SK-N-SH treated with all-trans-retinoic acid at 6 μM for 48 hours (cell line): ENCODE results near the gene PPP1R1A.

Experiments
- ARNTL ChIP-seq: fragments of 450-650 bp; formaldehyde crosslinking; IDR thresholded peaks from 2 replicates; pipeline ENCODE4 v1.5.0; 2020; ENCODE audit warnings: low read depth, mild to moderate bottlenecking, moderate library complexity, borderline replicate concordance
- BACH2 ChIP-seq: fragments of 250-450 bp; sonication (Bioruptor Pico); IDR thresholded peaks from 2 replicates; pipeline ENCODE4 v1.9.0; 2021; ENCODE audit warnings: mild to moderate bottlenecking, borderline replicate concordance
- CREB5 ChIP-seq: fragments of 250-450 bp; sonication (Bioruptor Pico); IDR thresholded peaks from 2 replicates; pipeline ENCODE4 v1.5.1; 2020; ENCODE audit warnings: low read depth, mild to moderate bottlenecking, moderate library complexity
- CSDC2 ChIP-seq: fragments of 250-450 bp; sonication (Bioruptor Pico); IDR thresholded peaks from 2 replicates; pipeline ENCODE4 v1.5.0; 2020; ENCODE audit warnings: mild to moderate bottlenecking, moderate library complexity
- CSRNP3 ChIP-seq: fragments of 250-450 bp; sonication (Bioruptor Pico); IDR thresholded peaks from 2 replicates; pipeline ENCODE4 v1.5.1; 2021; ENCODE audit warnings: mild to moderate bottlenecking, moderate library complexity
- POU6F1 ChIP-seq: fragments of 250-450 bp; sonication (Bioruptor Pico); IDR thresholded peaks from 2 replicates; pipeline ENCODE4 v1.8.0; 2021; ENCODE audit warnings: low read depth, mild to moderate bottlenecking, moderate library complexity, borderline replicate concordance
- RARB ChIP-seq: fragments of 250-450 bp; sonication (Bioruptor Pico); IDR thresholded peaks from 2 replicates; pipeline ENCODE4 v1.8.0; 2021; ENCODE audit warnings: mild to moderate bottlenecking, moderate library complexity
- SNAI2 ChIP-seq: fragments of 250-450 bp; sonication (Bioruptor Pico); IDR thresholded peaks from 2 replicates; pipeline ENCODE4 v1.5.0; 2020; ENCODE audit warnings: mild to moderate bottlenecking, moderate library complexity
- TCF4 ChIP-seq: fragments of 250-450 bp; sonication (Bioruptor Pico); IDR thresholded peaks from 2 replicates; pipeline ENCODE4 v1.8.0; 2021; ENCODE audit warnings: mild to moderate bottlenecking, moderate library complexity, borderline replicate concordance
- TOX ChIP-seq: fragments of 250-450 bp; sonication (Bioruptor Pico); IDR thresholded peaks from 2 replicates; pipeline ENCODE4 v1.8.0; 2021; ENCODE audit warnings: mild to moderate bottlenecking, moderate library complexity, borderline replicate concordance
- TSHZ2 ChIP-seq: fragments of 250-450 bp; sonication (Bioruptor Pico); IDR thresholded peaks from 2 replicates; pipeline ENCODE4 v1.5.0; 2020; ENCODE audit warnings: mild to moderate bottlenecking, moderate library complexity
- ZFP3 ChIP-seq: fragments of 250-450 bp; sonication (Bioruptor Pico); IDR thresholded peaks from 2 replicates; pipeline ENCODE4 v1.5.0; 2020; ENCODE audit warnings: mild to moderate bottlenecking, moderate library complexity
- ZNF565 ChIP-seq: fragments of 450-650 bp; formaldehyde crosslinking; conservative IDR thresholded peaks from 2 replicates; pipeline ENCODE4 v1.5.0; 2020; ENCODE audit warnings: low read depth, mild to moderate bottlenecking, moderate library complexity

- TF ChIP-seq ZNF565 (CRISPR knock-in tag) (no peak), TCF4 (CRISPR knock-in tag) (no peak), ARNTL (CRISPR knock-in tag) (no peak), RARB (CRISPR knock-in tag) (no peak), POU6F1 (CRISPR knock-in tag) (no peak), ZFP3 (CRISPR knock-in tag) (no peak), SNAI2 (CRISPR knock-in tag) (no peak), TSHZ2 (no peak), BACH2 (CRISPR knock-in tag) (no peak), CREB5 (CRISPR knock-in tag) (no peak), CSRNP3 (CRISPR knock-in tag) (no peak), CSDC2 (CRISPR knock-in tag) (no peak), TOX (no peak)
Observed at GRCh38 chr12:54598970-54599369, 10.5 kb upstream of the PPP1R1A start.
